HepG2 (cell line): ENCODE measurements around the gene GRK5. TPM values are rescaled to one million over a fixed set of nuclear protein-coding genes. Genes with fewer than 3 reads are reported as not detected.

Source experiments
- ATAC-seq: fragments of 200-7000 bp; cut with Tn5 transposase; 3 replicates; pipeline ENCODE4 v1.9.1; 2020; ENCODE audit warnings: mild to moderate bottlenecking, moderate library complexity
- BruUV-seq: library from RNA; stranded (reverse); fragments of 400-500 nt; replicated peaks from 2 replicates; lab custom pipeline; 2021; lab: Mats Ljungman, UMichigan
- CTCF ChIA-PET: fragments of 300-600 bp; formaldehyde crosslinking; extraction: SDS; loops from one replicate; lab custom pipeline; 2021; ENCODE audit warnings: low total read pairs, inconsistent platforms, low intra/inter-chr PET ratio; lab: Yijun Ruan, JAX
- POLR2A ChIA-PET: fragments of 350-600 bp; sonication (Branson Sonifier 250); formaldehyde crosslinking; loops from one replicate; lab custom pipeline; 2020; ENCODE audit warnings: antibody characterized with exemption, inconsistent platforms; lab: Yijun Ruan, JAX
- DNase-seq: peaks from one replicate; pipeline ENCODE4 v3.0.0-alpha.2; 2015; ENCODE audit warnings: low spot score
- FAIRE-seq: peaks from 3 replicates; lab custom pipeline; 2011; peaks lifted over from hg19 to GRCh38; lab: Jason Lieb, UNC
- H2AFZ ChIP-seq: one replicate; pipeline ENCODE4 v1.6.1; 2011; ENCODE audit warnings: low read length, inconsistent platforms
- H3K27ac ChIP-seq: fragments of 300-600 bp; 3 replicates; pipeline ENCODE4 v1.8.0; 2011; ENCODE audit warnings: mixed run types, mild to moderate bottlenecking, mixed read lengths, low read length, inconsistent platforms; ENCODE audit not compliant: insufficient read depth; ENCODE audit errors: extremely low read length
- H3K27me3 ChIP-seq, 2 experiments: fragments of 200-600 bp in 1 of 2; 2 replicates in 1 of 2; 3 replicates in 1 of 2; pipeline versions ENCODE4 v1.6.0 to v1.8.0; 2011; ENCODE audit warnings: low read length in 2 of 2, mild to moderate bottlenecking in 2 of 2, moderate library complexity in 2 of 2, inconsistent platforms in 1 of 2; ENCODE audit not compliant: insufficient read depth in 2 of 2, control insufficient read depth in 1 of 2
- H3K36me3 ChIP-seq, 2 experiments: fragments of 200-600 bp in 1 of 2; replicated peaks in 1 of 2; 2 replicates in 1 of 2; 3 replicates in 1 of 2; pipeline versions ENCODE4 v1.5.1 to v1.8.0; 2011; ENCODE audit warnings: low read length in 2 of 2, inconsistent platforms in 1 of 2; ENCODE audit not compliant: insufficient read depth in 2 of 2, control insufficient read depth in 1 of 2
- H3K4me1 ChIP-seq: 2 replicates; pipeline ENCODE4 v1.5.1; 2012; ENCODE audit warnings: low read length, inconsistent platforms; ENCODE audit not compliant: insufficient read depth
- H3K4me2 ChIP-seq: 2 replicates; pipeline ENCODE4 v1.6.0; 2011; ENCODE audit warnings: low read depth, low read length, inconsistent platforms
- H3K4me3 ChIP-seq, 3 experiments: fragments of 200-600 bp in 1 of 3; sonication (generic), shearing (Covaris generic) in 1 of 3; replicated peaks in 1 of 3; 2 replicates each; pipeline ENCODE4 v1.5.1; 2011 to 2016; ENCODE audit warnings: low read length in 3 of 3, inconsistent platforms in 2 of 3, low read depth in 2 of 3, mild to moderate bottlenecking in 2 of 3, control low read depth in 1 of 3, mixed read lengths in 1 of 3; ENCODE audit not compliant: insufficient read depth in 1 of 3
- H3K79me2 ChIP-seq: one replicate; pipeline ENCODE4 v1.6.1; 2011; ENCODE audit warnings: low read length, inconsistent platforms; ENCODE audit not compliant: insufficient read depth
- H3K9ac ChIP-seq: 2 replicates; pipeline ENCODE4 v1.6.0; 2011; ENCODE audit warnings: mild to moderate bottlenecking, low read depth, low read length, inconsistent platforms; ENCODE audit not compliant: insufficient read depth
- H3K9me3 ChIP-seq: 2 replicates; pipeline ENCODE4 v1.5.1; 2012; ENCODE audit warnings: mild to moderate bottlenecking, low read length
- H4K20me1 ChIP-seq: 2 replicates; pipeline ENCODE4 v1.6.0; 2011; ENCODE audit warnings: inconsistent platforms, mild to moderate bottlenecking, low read length, moderate library complexity; ENCODE audit not compliant: insufficient read depth
- AHDC1 ChIP-seq: sonication (generic); formaldehyde crosslinking; IDR thresholded peaks from 2 replicates; pipeline ENCODE4 v1.5.1; 2020; ENCODE audit warnings: mild to moderate bottlenecking, missing genetic modification reagents, borderline replicate concordance
- TAF1 ChIP-seq: sonication (generic); formaldehyde crosslinking; IDR thresholded peaks from 2 replicates; pipeline ENCODE4 v1.4.0; 2020; ENCODE audit warnings: missing genetic modification reagents
- ZMAT3 ChIP-seq: sonication (generic); formaldehyde crosslinking; conservative IDR thresholded peaks from 2 replicates; pipeline ENCODE4 v1.7.0; 2021; ENCODE audit warnings: missing genetic modification reagents
- ZNF235 ChIP-seq: sonication (generic); formaldehyde crosslinking; IDR thresholded peaks from 2 replicates; pipeline ENCODE4 v1.8.1; 2023; ENCODE audit warnings: mild to moderate bottlenecking, missing genetic modification reagents, borderline replicate concordance
- ZNF484 ChIP-seq: sonication (generic); formaldehyde crosslinking; IDR thresholded peaks from 2 replicates; pipeline ENCODE4 v1.5.1; 2020; ENCODE audit warnings: mild to moderate bottlenecking, low read depth, missing genetic modification reagents, borderline replicate concordance
- ZNF619 ChIP-seq: sonication (generic); formaldehyde crosslinking; IDR thresholded peaks from 2 replicates; pipeline ENCODE4 v1.4.0; 2020; ENCODE audit warnings: mild to moderate bottlenecking, missing genetic modification reagents
- ZNF660 ChIP-seq: sonication (generic); formaldehyde crosslinking; IDR thresholded peaks from 2 replicates; pipeline ENCODE4 v1.5.1; 2020; ENCODE audit warnings: mild to moderate bottlenecking, low read depth, missing genetic modification reagents, borderline replicate concordance
- WGBS: methylation state at CpG from one replicate; pipeline ENCODE4 v1.1.6; 2017; ENCODE audit warnings: low lambda C conversion rate; 5-methylcytosine and 5-hydroxymethylcytosine counted together
- in situ Hi-C: cut with HindIII; loops from 2 replicates; pipeline ENCODE4 v1.10.0; 2017; ENCODE audit warnings: low pct_unique_long_range_greater_than_20kb; ENCODE audit not compliant: extremely low pct_ligation_motif_present
- intact Hi-C: fragments of 100-400 bp; cut with micrococcal nuclease; formaldehyde crosslinking; loops from one replicate; pipeline ENCODE4 v1.10.0; 2022; ENCODE audit not compliant: unreplicated experiment
- polyA plus RNA-seq, 8 experiments: library from polyadenylated mRNA; depleted of rRNA in 3 of 8; stranded (reverse) in 7 of 8; unstranded in 1 of 8; fragments of >200 nt; fragmentation: Illumina TruSeq in 4 of 8; extraction: Trizol in 4 of 8; gene quantifications; 2 replicates each; pipeline versions ENCODE4 v1.2.1 to v1.2.3, GENCODE V29; 2011 to 2016; ENCODE audit warnings: low read depth in 4 of 8, missing spikeins in 1 of 8, mixed read lengths in 1 of 8; ENCODE audit not compliant: insufficient read depth in 1 of 8
- total RNA-seq, 5 experiments: library from RNA; depleted of rRNA; stranded (reverse); fragments of >200 nt; fragmentation: Illumina TruSeq; extraction: Trizol; gene quantifications; 2 replicates each; pipeline ENCODE4 v1.2.3, GENCODE V29; 2016; ENCODE audit warnings: low read depth in 1 of 5
- TF ChIP-seq, protein P1 (sequence below): sonication (generic); formaldehyde crosslinking; IDR thresholded peaks from 2 replicates; pipeline ENCODE4 v1.8.0; 2022; ENCODE audit warnings: missing genetic modification reagents, mild to moderate bottlenecking, inconsistent platforms, borderline replicate concordance
- TF ChIP-seq, protein P2 (sequence below): sonication (generic); formaldehyde crosslinking; IDR thresholded peaks from 2 replicates; pipeline ENCODE4 v1.4.0; 2020; ENCODE audit warnings: mild to moderate bottlenecking, missing genetic modification reagents

Gene GRK5
- total and polyA plus RNA-seq, 2 of the 13 experiments (the other 11 are each of a cell fraction or from before 2014, with no cell fraction given) = 10.4 to 12.6 TPM

DNA sequence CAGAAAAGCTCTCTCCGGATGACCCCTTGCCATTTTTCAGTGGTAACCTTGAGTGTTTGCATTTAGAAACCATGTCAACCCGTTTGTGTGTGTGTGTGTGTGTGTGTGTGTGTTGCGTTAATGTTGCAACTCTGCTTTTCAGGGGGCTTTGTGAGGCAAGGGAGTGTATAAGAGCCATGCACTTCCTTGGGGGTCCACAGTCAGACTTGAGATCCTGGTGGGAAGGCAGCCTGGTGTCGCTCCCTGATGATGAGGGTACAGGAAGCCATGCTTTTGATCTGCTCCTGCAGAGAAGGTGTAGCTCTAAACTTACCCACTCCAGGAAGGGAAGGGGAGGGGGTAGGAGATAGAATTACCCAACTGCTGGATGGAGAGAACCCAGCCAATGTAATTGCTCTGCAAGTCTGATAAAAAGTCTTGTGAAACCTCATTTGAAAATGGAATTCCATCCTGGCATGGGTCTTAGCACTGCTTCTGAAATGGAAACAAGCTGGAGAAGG lies 10.7 kb downstream of the GRK5 start:
- Histone ChIP-seq H3K79me2 (peaks cover 21% of the 10 kb centered on the region), H3K4me2 (no peak overlapping the region), H3K4me1 (peaks cover 68% of the 10 kb centered on the region), H2AFZ (no peak overlapping the region), H3K27ac (no peak overlapping the region), H3K27me3 (no peaks in the 10 kb centered on the region), H3K36me3 (no peaks in the 10 kb centered on the region), H3K9me3 (no peaks in the 10 kb centered on the region), H3K4me3 (no peak overlapping the region), H3K9ac (no peak overlapping the region), H4K20me1 (no peaks in the 10 kb centered on the region)
- no peak for FAIRE-seq
- CTCF ChIA-PET = no interaction called here
- intact Hi-C loops = no loop called here
- 77% methylated on average over 4 of the region's 4 CpGs for WGBS
- DNase-seq = no peak
- POLR2A ChIA-PET = no interaction called here
- BruUV-seq = no TSS peak
- ATAC-seq = no peak
- in situ Hi-C loops = no loop called here
- TF ChIP-seq, protein P1, sequence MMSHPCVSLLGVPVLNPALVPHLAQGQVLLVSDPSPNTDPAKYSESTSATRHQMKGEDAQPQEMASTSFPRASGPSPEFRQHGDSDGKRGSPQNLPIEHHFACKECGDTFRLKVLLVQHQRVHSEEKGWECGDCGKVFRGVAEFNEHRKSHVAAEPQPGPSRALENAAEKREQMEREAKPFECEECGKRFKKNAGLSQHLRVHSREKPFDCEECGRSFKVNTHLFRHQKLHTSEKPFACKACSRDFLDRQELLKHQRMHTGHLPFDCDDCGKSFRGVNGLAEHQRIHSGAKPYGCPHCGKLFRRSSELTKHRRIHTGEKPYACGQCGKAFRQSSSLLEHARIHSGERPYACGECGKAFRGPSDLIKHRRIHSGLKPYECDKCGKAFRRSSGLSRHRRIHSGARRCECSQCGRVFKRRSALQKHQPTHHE = no peak
- TF ChIP-seq ZNF619 (CRISPR knock-in tag) (no peak), ZMAT3 (CRISPR knock-in tag) (no peak), ZNF484 (CRISPR knock-in tag) (no peak), TAF1 (CRISPR knock-in tag) (no peak), AHDC1 (CRISPR knock-in tag) (no peak), ZNF235 (CRISPR knock-in tag) (no peak), ZNF660 (CRISPR knock-in tag) (no peak)
- TF ChIP-seq, protein P2, sequence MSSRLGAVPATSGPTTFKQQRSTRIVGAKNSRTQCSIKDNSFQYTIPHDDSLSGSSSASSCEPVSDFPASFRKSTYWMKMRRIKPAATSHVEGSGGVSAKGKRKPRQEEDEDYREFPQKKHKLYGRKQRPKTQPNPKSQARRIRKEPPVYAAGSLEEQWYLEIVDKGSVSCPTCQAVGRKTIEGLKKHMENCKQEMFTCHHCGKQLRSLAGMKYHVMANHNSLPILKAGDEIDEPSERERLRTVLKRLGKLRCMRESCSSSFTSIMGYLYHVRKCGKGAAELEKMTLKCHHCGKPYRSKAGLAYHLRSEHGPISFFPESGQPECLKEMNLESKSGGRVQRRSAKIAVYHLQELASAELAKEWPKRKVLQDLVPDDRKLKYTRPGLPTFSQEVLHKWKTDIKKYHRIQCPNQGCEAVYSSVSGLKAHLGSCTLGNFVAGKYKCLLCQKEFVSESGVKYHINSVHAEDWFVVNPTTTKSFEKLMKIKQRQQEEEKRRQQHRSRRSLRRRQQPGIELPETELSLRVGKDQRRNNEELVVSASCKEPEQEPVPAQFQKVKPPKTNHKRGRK (CRISPR knock-in tag) = no peak
